MG63 (cell line): ENCODE results near the gene SLC2A1. TPM values are rescaled to one million over a fixed set of nuclear protein-coding genes. Genes with fewer than 3 reads are reported as not detected.
A peak's percentile ranks its signal among the peaks of the same experiment; 100 is the strongest.
"Not testable (repeated sequence)": the region's sequence is repeated elsewhere in the genome, so short reads cannot be mapped to it uniquely, and the experiment has no call there.

ENCODE experiments used
- DNase-seq: peaks from one replicate; pipeline ENCODE4 v3.0.0-alpha.2; 2020
- H3K27me3 ChIP-seq: fragments of 250-450 bp; sonication (Bioruptor Pico); 2 replicates; pipeline ENCODE4 v1.5.1; 2020; ENCODE audit warnings: mild to moderate bottlenecking, moderate library complexity
- H3K36me3 ChIP-seq: fragments of 250-450 bp; sonication (Bioruptor Pico); 2 replicates; pipeline ENCODE4 v1.5.1; 2020; ENCODE audit warnings: mild to moderate bottlenecking, moderate library complexity
- H3K4me3 ChIP-seq: fragments of 250-450 bp; sonication (Bioruptor Pico); 2 replicates; pipeline ENCODE4 v1.5.1; 2020; ENCODE audit warnings: mild to moderate bottlenecking, moderate library complexity
- H3K9me3 ChIP-seq: fragments of 250-450 bp; sonication (Bioruptor Pico); 2 replicates; pipeline ENCODE4 v1.5.1; 2020; ENCODE audit warnings: mild to moderate bottlenecking, moderate library complexity
- total RNA-seq: library from RNA; depleted of rRNA; stranded (reverse); fragments of >200 nt; shearing (Covaris generic); gene quantifications from 2 replicates; pipeline ENCODE4 v1.2.3, GENCODE V29; 2014; ENCODE audit warnings: low replicate concordance

Gene SLC2A1
- total RNA-seq, 1 experiment from 2014 or later: 127 TPM

GRCh38 chr1:42929434-42930177 is 29.1 kb downstream of the SLC2A1 start:
- peaks cover 68% of the 10 kb centered on the region for H3K36me3 ChIP-seq
- DNase-seq: no peak
- H3K4me3 ChIP-seq: no peak overlapping the region
- H3K27me3 ChIP-seq: no peaks in the 10 kb centered on the region
- no peaks in the 10 kb centered on the region for H3K9me3 ChIP-seq

- H3K9me3 ChIP-seq: no peaks in the 10 kb centered on the region
- no peaks in the 10 kb centered on the region for H3K27me3 ChIP-seq
- H3K4me3 ChIP-seq: no peak overlapping the region
- no peak for DNase-seq
- peaks cover 63% of the 10 kb centered on the region for H3K36me3 ChIP-seq
Measured at GRCh38 chr1:42928859-42929258, 29.8 kb downstream of the SLC2A1 start.

- H3K36me3 ChIP-seq: peaks cover 55% of the 10 kb centered on the region
- H3K27me3 ChIP-seq: no peaks in the 10 kb centered on the region
- no peak for DNase-seq
- no peak overlapping the region for H3K4me3 ChIP-seq
- H3K9me3 ChIP-seq: no peaks in the 10 kb centered on the region
Measured at GRCh38 chr1:42927920-42928505, 30.7 kb downstream of the SLC2A1 start.

- no peaks in the 10 kb centered on the region for H3K27me3 ChIP-seq
- no peaks in the 10 kb centered on the region for H3K9me3 ChIP-seq
- DNase-seq: no peak
- H3K36me3 ChIP-seq: peaks cover 51% of the 10 kb centered on the region
- H3K4me3 ChIP-seq: no peak overlapping the region
Measured at GRCh38 chr1:42927274-42927841, 31.3 kb downstream of the SLC2A1 start.

- DNase-seq: no peak
- Histone ChIP-seq H3K9me3 (no peaks in the 10 kb centered on the region), H3K36me3 (peaks cover 51% of the 10 kb centered on the region), H3K27me3 (no peaks in the 10 kb centered on the region), H3K4me3 (no peak overlapping the region)
Measured at GRCh38 chr1:42926879-42927242, 31.8 kb downstream of the SLC2A1 start.

- DNase-seq: no peak
- H3K27me3 ChIP-seq: no peaks in the 10 kb centered on the region
- H3K36me3 ChIP-seq: peaks cover 51% of the 10 kb centered on the region
- no peak overlapping the region for H3K4me3 ChIP-seq
- no peaks in the 10 kb centered on the region for H3K9me3 ChIP-seq
Measured at GRCh38 chr1:42926235-42926878, 32.3 kb downstream of the SLC2A1 start.

- H3K9me3 ChIP-seq: no peaks in the 10 kb centered on the region
- peaks cover 41% of the 10 kb centered on the region for H3K36me3 ChIP-seq
- H3K4me3 ChIP-seq: peak overlapping the region; percentile 80
- no peak for DNase-seq
- no peaks in the 10 kb centered on the region for H3K27me3 ChIP-seq
Measured at GRCh38 chr1:42924851-42925760, 33.6 kb downstream of the SLC2A1 start.

- Histone ChIP-seq H3K4me3 (peak overlapping the region; percentile 80), H3K27me3 (no peaks in the 10 kb centered on the region), H3K36me3 (peaks cover 34% of the 10 kb centered on the region), H3K9me3 (no peaks in the 10 kb centered on the region)
- peak; percentile 91 for DNase-seq
Measured at GRCh38 chr1:42924082-42924850, 34.4 kb downstream of the SLC2A1 start.

GRCh38 chr1:42923367-42924081 is 35.1 kb downstream of the SLC2A1 start:
- H3K36me3 ChIP-seq: peaks cover 27% of the 10 kb centered on the region
- no peak for DNase-seq

GRCh38 chr1:42922687-42923366 is 35.8 kb downstream of the SLC2A1 start:
- peak; percentile 63 for DNase-seq
- no peaks in the 10 kb centered on the region for H3K27me3 ChIP-seq
- no peak overlapping the region for H3K4me3 ChIP-seq
- peaks cover 20% of the 10 kb centered on the region for H3K36me3 ChIP-seq
- no peaks in the 10 kb centered on the region for H3K9me3 ChIP-seq

More at GRCh38 chr1:42923367-42924081, 35.1 kb downstream of the SLC2A1 start:
- Histone ChIP-seq H3K9me3 (no peaks in the 10 kb centered on the region), H3K27me3 (no peaks in the 10 kb centered on the region), H3K4me3 (peak overlapping the region; percentile 80)

GRCh38 chr1:42921769-42922168 is 36.9 kb downstream of the SLC2A1 start:
- no peaks in the 10 kb centered on the region for H3K27me3 ChIP-seq
- H3K36me3 ChIP-seq: peaks cover 10% of the 10 kb centered on the region

GRCh38 chr1:42919651-42920050 is 39.0 kb downstream of the SLC2A1 start:
- H3K27me3 ChIP-seq, H3K4me3 ChIP-seq, DNase-seq, H3K36me3 ChIP-seq, H3K9me3 ChIP-seq: not testable (repeated sequence)

More at GRCh38 chr1:42921769-42922168, 36.9 kb downstream of the SLC2A1 start:
- peak; percentile 62 for DNase-seq
- H3K4me3 ChIP-seq: no peak overlapping the region
- no peaks in the 10 kb centered on the region for H3K9me3 ChIP-seq

- no peak overlapping the region for H3K4me3 ChIP-seq
- DNase-seq: no peak
- H3K27me3 ChIP-seq: no peaks in the 10 kb centered on the region
- no peaks in the 10 kb centered on the region for H3K36me3 ChIP-seq
- H3K9me3 ChIP-seq: peaks cover 3% of the 10 kb centered on the region; the same call in 1 of the 2 replicates
Measured at GRCh38 chr1:42917241-42917495, 41.5 kb downstream of the SLC2A1 start.

- Histone ChIP-seq H3K4me3 (no peak overlapping the region), H3K36me3 (no peaks in the 10 kb centered on the region), H3K9me3 (peaks cover 3% of the 10 kb centered on the region; the same call in 1 of the 2 replicates), H3K27me3 (no peaks in the 10 kb centered on the region)
- DNase-seq: no peak
Measured at GRCh38 chr1:42915456-42915855, 43.2 kb downstream of the SLC2A1 start.

GRCh38 chr1:42914092-42914627 is 44.5 kb downstream of the SLC2A1 start:
- H3K4me3 ChIP-seq: no peak overlapping the region
- peaks cover 3% of the 10 kb centered on the region; the same call in 1 of the 2 replicates for H3K9me3 ChIP-seq
- H3K27me3 ChIP-seq: no peaks in the 10 kb centered on the region
- DNase-seq: no peak
- no peaks in the 10 kb centered on the region for H3K36me3 ChIP-seq
